Cardiac fibroblast (primary cell): ENCODE results near the gene E2F6.

ENCODE experiments used
- DNase-seq, 2 donors: peaks; one replicate each; pipeline versions ENCODE4 v3.0.0 to v3.0.0-alpha.2; 2010; ENCODE audit warnings: low read depth in 2 of 2
- H3K4me3 ChIP-seq, 2 donors: replicated peaks in 1 of 2; 1 replicate in 1 of 2; 2 replicates in 1 of 2; pipeline ENCODE4 v1.5.1; 2011; ENCODE audit warnings: low read depth in 2 of 2, low read length in 2 of 2, mild to moderate bottlenecking in 2 of 2, moderate library complexity in 1 of 2
- CTCF ChIP-seq: IDR thresholded peaks from one replicate; pipeline ENCODE4 v1.5.1; 2011; ENCODE audit warnings: low read depth, mild to moderate bottlenecking, low read length, inconsistent platforms

E2F6 gene

DNA sequence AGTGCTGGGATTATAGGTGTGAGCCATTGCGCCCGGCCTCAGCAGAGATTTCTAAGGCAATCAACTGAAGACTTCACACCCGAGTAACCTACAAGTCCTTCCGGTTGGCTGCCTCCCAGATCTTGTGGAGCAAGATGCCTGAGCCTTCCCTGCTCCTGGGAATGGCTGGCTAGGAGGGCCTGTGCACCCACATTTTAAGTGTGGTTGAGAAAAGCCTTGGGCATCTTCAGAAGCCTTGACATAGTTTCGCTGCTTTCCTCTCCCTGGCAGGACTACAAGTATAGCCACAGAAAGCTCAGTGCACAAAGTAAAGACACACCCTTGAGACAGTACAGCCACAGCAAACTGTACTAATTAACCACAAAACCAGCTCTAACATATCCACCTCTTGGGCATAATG is 35.2 kb downstream of the E2F6 start:
- no peak for TF ChIP-seq CTCF
- H3K4me3 ChIP-seq = no peak overlapping the region
- no peak for DNase-seq

- DNase-seq = no peak
- TF ChIP-seq CTCF = no peak
- no peak overlapping the region for H3K4me3 ChIP-seq
Measured at GRCh38 chr2:11427224-11427623, 38.7 kb downstream of the E2F6 start.

DNA sequence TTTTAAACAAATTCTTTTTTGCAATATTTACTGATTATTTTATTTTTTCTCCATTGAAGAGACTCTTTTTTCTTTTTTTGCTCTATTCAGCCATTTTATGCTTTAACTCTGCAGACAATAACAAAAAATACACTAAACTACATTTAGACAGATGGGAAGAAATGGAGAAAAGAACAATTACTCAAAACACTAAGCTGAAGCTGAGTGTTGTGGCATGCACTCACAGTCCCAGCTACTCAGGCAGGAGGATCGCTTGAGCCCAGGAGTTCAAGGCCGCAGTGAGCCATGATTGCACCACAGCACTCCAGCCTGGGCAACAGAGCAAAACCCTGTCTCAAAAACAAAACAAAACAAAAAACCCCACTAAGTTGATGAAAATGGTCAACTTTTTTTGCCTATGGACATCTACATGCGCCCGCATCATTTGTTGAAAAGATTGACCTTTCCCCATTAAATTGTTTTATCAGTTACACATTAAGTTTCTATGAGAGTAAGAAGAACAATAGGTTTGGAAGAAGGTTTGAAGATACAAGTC is 43.0 kb downstream of the E2F6 start:
- no peak for DNase-seq
- TF ChIP-seq CTCF = no peak
- no peak overlapping the region for H3K4me3 ChIP-seq

- no peak for TF ChIP-seq CTCF
- H3K4me3 ChIP-seq = no peak overlapping the region
- DNase-seq = no peak
Measured at GRCh38 chr2:11422491-11422865, 43.5 kb downstream of the E2F6 start.

DNA sequence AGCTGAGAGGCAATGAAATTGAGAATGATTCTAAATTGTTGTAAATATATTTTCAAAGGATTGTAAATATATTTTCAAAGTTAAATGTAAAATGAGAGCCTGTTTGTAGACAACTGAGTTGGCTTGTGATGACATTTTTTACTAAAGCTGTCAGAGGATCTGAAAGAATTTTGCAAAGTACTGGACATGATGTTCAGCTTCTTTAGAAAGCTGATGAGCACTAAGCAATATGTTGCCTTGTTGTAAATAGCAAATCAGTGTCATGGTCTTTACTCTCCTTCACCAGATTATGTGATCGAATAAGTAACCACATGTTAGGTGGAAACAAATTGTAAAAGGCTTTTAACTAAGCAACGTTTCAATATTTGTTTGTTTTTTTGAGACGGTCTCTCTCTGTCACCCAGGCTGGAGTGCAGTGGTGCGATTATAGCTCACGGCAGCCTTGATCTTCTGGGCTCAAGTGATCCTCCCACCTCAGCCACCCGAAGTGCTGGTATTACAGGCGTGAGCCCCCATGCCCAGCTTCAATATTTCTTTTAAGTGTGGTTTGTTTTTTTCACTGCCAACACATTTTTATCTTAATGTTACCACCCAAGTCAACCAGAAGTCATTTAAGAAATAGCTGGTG is 44.0 kb downstream of the E2F6 start:
- TF ChIP-seq CTCF = no peak
- DNase-seq = no peak
- H3K4me3 ChIP-seq = no peak overlapping the region

DNA sequence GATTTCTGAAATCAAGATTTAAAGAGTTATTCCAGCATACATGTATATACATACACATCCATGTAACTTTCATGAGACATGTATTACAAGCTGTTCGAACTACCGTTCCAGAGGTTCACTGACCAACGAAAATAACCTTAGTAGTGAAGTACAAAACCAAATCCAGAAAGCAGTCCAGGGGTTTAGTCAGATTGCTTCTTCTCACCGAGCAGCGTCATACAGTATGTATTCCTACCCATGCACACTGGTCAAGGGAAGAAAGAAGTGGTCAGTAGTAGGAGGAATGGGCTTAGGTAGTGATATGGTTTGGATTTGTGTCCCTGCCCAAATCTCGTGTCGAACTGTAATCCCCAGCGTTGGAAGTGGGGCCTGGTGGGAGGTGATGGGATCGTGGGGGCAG is 45.3 kb downstream of the E2F6 start:
- no peak for TF ChIP-seq CTCF

GRCh38 chr2:11420190-11420589 is 45.8 kb downstream of the E2F6 start:
- no peak for TF ChIP-seq CTCF
- no peak overlapping the region for H3K4me3 ChIP-seq

More for the DNA sequence above, 45.3 kb downstream of the E2F6 start:
- no peak overlapping the region for H3K4me3 ChIP-seq
- no peak for DNase-seq

More at GRCh38 chr2:11420190-11420589, 45.8 kb downstream of the E2F6 start:
- DNase-seq = no peak
